Measurements from ENCODE around the gene MYO7A. TPM values are rescaled to one million over a fixed set of nuclear protein-coding genes. Genes with fewer than 3 reads are reported as not detected.

MYO7A gene
- total RNA-seq, 2 donors from 2014 or later: 1.4 to 5.0 TPM

DNA sequence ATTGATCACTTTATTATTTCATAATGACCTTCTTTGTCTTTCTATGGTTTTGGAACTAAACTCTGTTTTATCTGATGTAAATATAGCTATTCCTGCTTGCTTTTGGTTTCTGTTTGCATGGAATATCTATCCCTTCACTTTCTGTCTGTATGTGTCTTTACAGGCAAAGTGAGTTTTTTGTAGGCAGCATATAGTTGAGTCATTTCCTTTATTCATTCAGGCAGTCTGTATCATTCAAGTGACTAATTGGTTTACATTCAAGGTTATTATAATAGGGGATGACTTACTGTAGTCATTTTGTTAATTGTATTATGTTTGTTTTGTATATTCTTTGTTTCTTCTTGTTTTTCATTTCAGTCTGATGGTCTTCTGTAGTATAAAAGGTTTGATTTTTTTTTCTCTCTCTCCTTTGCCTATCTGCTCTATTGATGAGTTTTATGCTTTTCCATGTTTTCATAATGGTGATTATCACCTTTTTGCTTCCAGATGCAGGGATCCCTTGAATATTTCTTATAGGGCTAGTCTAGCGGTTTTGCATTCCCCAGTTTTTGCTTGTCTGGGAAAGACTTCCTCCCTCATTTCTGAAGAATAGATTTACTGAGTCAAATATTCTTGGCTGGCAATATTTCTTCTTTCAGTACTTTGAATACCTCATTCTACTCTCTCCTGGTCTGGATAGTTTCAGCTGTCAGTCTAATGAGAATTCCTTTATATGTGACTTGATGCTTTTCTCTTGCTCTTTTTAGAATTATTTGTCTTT is 123.0 kb downstream of the MYO7A start:
- TF ChIP-seq, protein P1, sequence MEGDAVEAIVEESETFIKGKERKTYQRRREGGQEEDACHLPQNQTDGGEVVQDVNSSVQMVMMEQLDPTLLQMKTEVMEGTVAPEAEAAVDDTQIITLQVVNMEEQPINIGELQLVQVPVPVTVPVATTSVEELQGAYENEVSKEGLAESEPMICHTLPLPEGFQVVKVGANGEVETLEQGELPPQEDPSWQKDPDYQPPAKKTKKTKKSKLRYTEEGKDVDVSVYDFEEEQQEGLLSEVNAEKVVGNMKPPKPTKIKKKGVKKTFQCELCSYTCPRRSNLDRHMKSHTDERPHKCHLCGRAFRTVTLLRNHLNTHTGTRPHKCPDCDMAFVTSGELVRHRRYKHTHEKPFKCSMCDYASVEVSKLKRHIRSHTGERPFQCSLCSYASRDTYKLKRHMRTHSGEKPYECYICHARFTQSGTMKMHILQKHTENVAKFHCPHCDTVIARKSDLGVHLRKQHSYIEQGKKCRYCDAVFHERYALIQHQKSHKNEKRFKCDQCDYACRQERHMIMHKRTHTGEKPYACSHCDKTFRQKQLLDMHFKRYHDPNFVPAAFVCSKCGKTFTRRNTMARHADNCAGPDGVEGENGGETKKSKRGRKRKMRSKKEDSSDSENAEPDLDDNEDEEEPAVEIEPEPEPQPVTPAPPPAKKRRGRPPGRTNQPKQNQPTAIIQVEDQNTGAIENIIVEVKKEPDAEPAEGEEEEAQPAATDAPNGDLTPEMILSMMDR (IDR thresholded peaks at IDR 0.05): no peak
- no peaks in the 10 kb centered on the region for H3K4me1 ChIP-seq
- H3K27me3 ChIP-seq: no peaks in the 10 kb centered on the region
- H3K9me3 ChIP-seq: peaks cover 0 to 14% of the 10 kb centered on the region in 2 donors
- no peaks in the 10 kb centered on the region for H3K36me3 ChIP-seq
- H3K27ac ChIP-seq: no peak overlapping the region
- no peak overlapping the region for H3K4me3 ChIP-seq
- no peak for DNase-seq (ENCODE audit: low spot score)

DNA sequence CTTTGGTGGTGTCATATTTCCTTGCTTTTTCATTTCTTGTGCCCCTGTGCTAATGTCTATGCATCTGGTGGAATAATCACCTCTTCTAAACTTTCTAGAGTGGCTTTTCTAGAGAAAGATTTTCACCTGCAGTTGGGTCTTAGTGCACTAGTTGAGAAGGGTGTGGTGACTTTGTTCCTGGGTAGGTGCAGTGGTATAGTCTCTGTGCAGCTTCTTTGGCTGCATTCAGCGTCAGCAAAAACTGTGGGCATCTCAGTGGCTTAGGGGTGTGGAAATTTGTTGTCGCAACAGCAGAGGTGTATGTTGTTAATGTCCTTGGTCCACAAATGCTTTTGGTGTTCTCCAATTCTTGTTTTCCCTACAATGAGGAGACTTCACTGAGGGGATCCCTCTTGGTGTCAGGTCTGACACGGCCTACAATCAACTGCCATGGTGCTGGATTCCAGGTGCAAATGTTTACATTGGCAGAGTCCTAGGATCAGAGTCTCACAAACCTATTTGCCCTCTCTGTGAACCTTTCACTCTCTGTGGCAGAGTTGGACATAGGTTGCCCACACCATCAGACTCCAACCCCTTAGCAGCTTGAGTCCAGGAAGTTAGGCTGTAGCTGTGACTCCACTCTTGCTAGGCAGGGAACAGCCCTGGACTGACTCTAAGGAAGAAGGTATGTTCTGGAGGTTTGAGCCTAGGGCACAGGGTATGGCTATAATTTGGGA is 124.7 kb downstream of the MYO7A start:
- H3K4me1 ChIP-seq: no peaks in the 10 kb centered on the region
- H3K9me3 ChIP-seq: peaks cover 0 to 14% of the 10 kb centered on the region in 2 donors
- no peaks in the 10 kb centered on the region for H3K27me3 ChIP-seq
- no peaks in the 10 kb centered on the region for H3K36me3 ChIP-seq
- no peak overlapping the region for H3K4me3 ChIP-seq
- TF ChIP-seq, protein P1 (IDR thresholded peaks at IDR 0.05): no peak
- DNase-seq (ENCODE audit: low spot score): no peak
- no peak overlapping the region for H3K27ac ChIP-seq

DNA sequence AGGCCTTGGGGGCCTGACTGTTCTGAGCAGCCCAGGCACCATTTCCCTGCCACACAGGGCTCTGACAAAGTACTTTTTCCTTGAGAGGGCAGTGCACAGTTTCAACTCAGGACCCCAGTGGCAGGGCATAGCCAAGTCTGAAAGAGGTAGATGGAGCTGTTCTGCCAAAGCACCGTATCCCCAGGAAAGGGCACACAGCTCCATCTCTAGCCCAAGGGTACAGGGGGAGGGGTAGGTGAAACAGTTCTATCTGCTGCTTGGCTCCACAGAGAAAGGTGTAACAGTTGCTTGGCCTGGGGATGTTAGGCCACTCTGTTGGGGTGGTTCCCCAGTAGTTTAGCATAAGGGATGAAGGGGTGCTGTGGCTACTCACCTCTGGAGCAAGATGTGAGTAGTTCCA is 125.6 kb downstream of the MYO7A start:
- Histone ChIP-seq H3K27me3 (no peaks in the 10 kb centered on the region), H3K4me3 (no peak overlapping the region), H3K9me3 (peaks cover 0 to 14% of the 10 kb centered on the region in 2 donors), H3K36me3 (no peaks in the 10 kb centered on the region), H3K4me1 (no peaks in the 10 kb centered on the region), H3K27ac (no peak overlapping the region)
- DNase-seq (ENCODE audit: low spot score): no peak
- TF ChIP-seq, protein P1 (IDR thresholded peaks at IDR 0.05): no peak

DNA sequence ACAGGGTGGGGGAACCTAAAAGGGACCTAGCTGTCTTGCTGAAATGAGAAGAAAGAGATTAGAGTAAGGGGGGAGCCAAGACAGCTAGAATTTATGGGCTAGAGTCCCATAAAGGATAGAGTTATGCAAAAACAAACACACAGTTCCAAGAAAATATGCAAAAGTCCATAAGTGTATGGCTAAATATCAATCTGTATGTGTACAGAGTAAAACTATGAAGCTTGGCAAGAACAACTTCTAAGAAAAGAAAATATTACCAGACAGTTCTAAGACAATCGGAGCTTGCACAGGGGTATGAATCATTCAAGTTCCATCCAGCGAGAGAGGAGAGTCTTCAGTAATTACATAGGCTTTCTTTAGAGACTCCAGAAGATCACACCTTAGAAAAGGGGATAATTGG is 131.6 kb downstream of the MYO7A start:
- Histone ChIP-seq H3K4me1 (no peaks in the 10 kb centered on the region), H3K4me3 (no peak overlapping the region), H3K27me3 (no peaks in the 10 kb centered on the region), H3K36me3 (no peaks in the 10 kb centered on the region), H3K9me3 (peaks cover 5 to 28% of the 10 kb centered on the region in 2 donors), H3K27ac (no peak overlapping the region)
- no peak for DNase-seq (ENCODE audit: low spot score)
- TF ChIP-seq, protein P1 (IDR thresholded peaks at IDR 0.05): no peak

DNA sequence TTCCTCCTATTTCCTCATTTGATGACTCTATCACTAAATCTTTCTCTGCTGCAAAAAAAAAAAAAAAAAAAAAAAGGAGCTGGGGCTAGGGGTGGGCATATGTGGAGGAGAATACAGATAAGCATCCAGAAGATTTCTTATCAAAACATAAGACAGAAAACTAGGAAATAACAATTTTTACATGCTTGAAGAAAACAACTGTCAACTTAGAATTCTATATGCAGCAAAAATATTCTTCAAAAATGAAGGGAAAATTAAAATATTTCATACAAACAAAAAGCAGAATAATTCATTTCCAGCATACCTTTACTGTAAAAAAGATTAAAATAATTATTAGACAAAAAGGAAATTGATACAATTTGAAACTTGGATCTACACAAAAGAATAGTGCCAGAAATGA is 134.8 kb downstream of the MYO7A start:
- peaks cover 5 to 28% of the 10 kb centered on the region in 2 donors for H3K9me3 ChIP-seq
- no peak overlapping the region for H3K4me3 ChIP-seq
- no peaks in the 10 kb centered on the region for H3K4me1 ChIP-seq
- TF ChIP-seq, protein P1 (IDR thresholded peaks at IDR 0.05): no peak
- no peaks in the 10 kb centered on the region for H3K36me3 ChIP-seq
- DNase-seq (ENCODE audit: low spot score): no peak
- no peaks in the 10 kb centered on the region for H3K27me3 ChIP-seq
- no peak overlapping the region for H3K27ac ChIP-seq

Other genes with a start within 250 kb of the MYO7A start
- gene B3GNT6, start 93.8 kb upstream of the MYO7A start, total RNA-seq: not detected
- 1 to 10 TPM; 2.6 to 4.0 TPM for gene CAPN5, start 61.3 kb upstream of the MYO7A start, total RNA-seq
- gene OMP, start 25.4 kb upstream of the MYO7A start, total RNA-seq: not detected
- gene GDPD4, start 173.4 kb downstream of the MYO7A start, total RNA-seq: not detected

All from right atrium auricular region (tissue), 2 donors.